Left colon (tissue), 2 donors: ENCODE results near the gene FADD. TPM values are rescaled to one million over a fixed set of nuclear protein-coding genes. Genes with fewer than 3 reads are reported as not detected.
"Not testable (repeated sequence)": the region's sequence is repeated elsewhere in the genome, so short reads cannot be mapped to it uniquely, and the experiment has no call there.

Experiments used
- ATAC-seq: fragments of 200-7000 bp; cut with Tn5 transposase; one replicate; pipeline ENCODE4 v1.9.1; 2020; ENCODE audit warnings: mild to moderate bottlenecking, moderate library complexity
- DNase-seq, 2 donors: peaks; one replicate each; pipeline ENCODE4 v3.0.0-alpha.2; 2020
- intact Hi-C, 2 donors: fragments of 100-400 bp; cut with DNase I in 1 of 2; cut with micrococcal nuclease in 1 of 2; formaldehyde crosslinking; loops; one replicate each; pipeline versions ENCODE4 v1.11.2 to v1.14.0; 2022; cut with DNase I, micrococcal nuclease
- total RNA-seq, 2 donors: library from RNA; stranded (reverse); fragmentation: NEBNext Ultra II Directional; extraction: Animal tissue kit (Norgen Biotek cat#: 25700); gene quantifications; one replicate each; pipeline ENCODE4 v1.2.1, GENCODE V29; 2021
- donor health status: DM: no; HTN: no; CAD: no.
- donor health status: DM: yes; HTN: yes; CAD: no.

The FADD gene
- total RNA-seq, 2 donors from 2014 or later = 32.1 to 33.2 TPM

- DNase-seq, intact Hi-C loops, ATAC-seq: not testable (repeated sequence)
Measured at GRCh38 chr11:70201047-70201446, 2.0 kb upstream of the FADD start.

- ATAC-seq (no peak), DNase-seq (peak in 1 of 2 donors; percentile 32)
- intact Hi-C loops = no loop called here
Measured at GRCh38 chr11:70201882-70202861, 924 bp upstream of the FADD start.

GRCh38 chr11:70203751-70204465, 812 bp downstream of the FADD start:
- DNase-seq (peak; percentile 78 to 87), ATAC-seq (peak; percentile 74)
- intact Hi-C loops = no loop called here

- intact Hi-C loops = no loop called here
Measured at GRCh38 chr11:70204466-70204799, 1.3 kb downstream of the FADD start.

GRCh38 chr11:70205049-70205725, 2.1 kb downstream of the FADD start:
- no peak for ATAC-seq
- no peak for DNase-seq
- intact Hi-C loops = no loop called here

More at GRCh38 chr11:70204466-70204799, 1.3 kb downstream of the FADD start:
- DNase-seq = no peak
- ATAC-seq = no peak

GRCh38 chr11:70205766-70206165, 2.7 kb downstream of the FADD start:
- intact Hi-C loops = no loop called here
- no peak for ATAC-seq
- DNase-seq = no peak

- DNase-seq (no peak), ATAC-seq (no peak)
- intact Hi-C loops = no loop called here
Measured at GRCh38 chr11:70206226-70206981, 3.3 kb downstream of the FADD start.

GRCh38 chr11:70206982-70207376, 3.9 kb downstream of the FADD start:
- intact Hi-C loops = no loop called here
- ATAC-seq (no peak), DNase-seq (no peak)

- DNase-seq (no peak), ATAC-seq (no peak)
- intact Hi-C loops = no loop called here
Measured at GRCh38 chr11:70207531-70208131, 4.5 kb downstream of the FADD start.

GRCh38 chr11:70209391-70209912, 6.4 kb downstream of the FADD start:
- intact Hi-C loops = no loop called here
- DNase-seq (no peak), ATAC-seq (no peak)

GRCh38 chr11:70210051-70210501, 7.0 kb downstream of the FADD start:
- peak; percentile 42 for ATAC-seq

GRCh38 chr11:70210530-70210929, 7.4 kb downstream of the FADD start:
- DNase-seq = no peak
- intact Hi-C loops = no loop called here
- no peak for ATAC-seq

More at GRCh38 chr11:70210051-70210501, 7.0 kb downstream of the FADD start:
- intact Hi-C loops = no loop called here
- no peak for DNase-seq

GRCh38 chr11:70212227-70212811, 9.2 kb downstream of the FADD start:
- intact Hi-C loops = no loop called here
- ATAC-seq = peak; percentile 82
- peak; percentile 58 to 73 for DNase-seq

GRCh38 chr11:70217388-70217787, 14.3 kb downstream of the FADD start:
- DNase-seq, ATAC-seq, intact Hi-C loops: not testable (repeated sequence)

GRCh38 chr11:70218076-70218475, 15.0 kb downstream of the FADD start:
- DNase-seq, ATAC-seq, intact Hi-C loops: not testable (repeated sequence)

GRCh38 chr11:70220136-70220535, 17.0 kb downstream of the FADD start:
- ATAC-seq (no peak), DNase-seq (no peak)
- intact Hi-C loops = no loop called here

GRCh38 chr11:70220920-70221319, 17.8 kb downstream of the FADD start:
- DNase-seq (no peak), ATAC-seq (no peak)
- intact Hi-C loops = no loop called here
